Breast epithelium (tissue), 4 donors: ENCODE results near the gene ZNF835. TPM values are rescaled to one million over a fixed set of nuclear protein-coding genes. Genes with fewer than 3 reads are reported as not detected.
"Not testable (repeated sequence)": the region's sequence is repeated elsewhere in the genome, so short reads cannot be mapped to it uniquely, and the experiment has no call there.

Experiments used
- DNase-seq, 2 donors: peaks; one replicate each; pipeline ENCODE4 v3.0.0-alpha.2; 2019; ENCODE audit warnings: low spot score in 2 of 2
- H3K27ac ChIP-seq, 2 donors: fragments of 200-600 bp; sonication (generic) in 1 of 2; one replicate each; pipeline ENCODE4 v1.5.1; 2016 to 2019; ENCODE audit warnings: mild to moderate bottlenecking in 1 of 2
- H3K27me3 ChIP-seq, 2 donors: fragments of 200-600 bp; sonication (generic) in 1 of 2; one replicate each; pipeline versions ENCODE4 v1.5.1 to v1.6.0; 2017 to 2019; ENCODE audit warnings: control low read depth in 1 of 2, mild to moderate bottlenecking in 1 of 2
- H3K36me3 ChIP-seq: fragments of 200-600 bp; one replicate; pipeline ENCODE4 v1.5.1; 2019
- H3K4me1 ChIP-seq, 2 donors: fragments of 200-600 bp; sonication (generic); one replicate each; pipeline ENCODE4 v1.5.1; 2016 to 2019; ENCODE audit warnings: control low read depth in 1 of 2
- H3K4me3 ChIP-seq, 3 donors: fragments of 200-600 bp; sonication (generic); 1 replicate in 2 of 3; 2 replicates in 1 of 3; pipeline ENCODE4 v1.5.1; 2016 to 2019; ENCODE audit warnings: mild to moderate bottlenecking in 3 of 3, moderate library complexity in 2 of 3
- H3K9me3 ChIP-seq, 2 donors: fragments of 200-600 bp; sonication (generic) in 1 of 2; one replicate each; pipeline ENCODE4 v1.5.1; 2016 to 2019; ENCODE audit warnings: control low read depth in 1 of 2
- POLR2A ChIP-seq: fragments of 450-650 bp; IDR thresholded peaks from one replicate; pipeline ENCODE4 v1.6.1; 2016; ENCODE audit warnings: antibody characterized with exemption, mild to moderate bottlenecking, moderate library complexity
- POLR2AphosphoS5 ChIP-seq, 3 donors: sonication (generic); formaldehyde crosslinking; IDR thresholded peaks; one replicate each; pipeline ENCODE4 v1.6.1; 2017; ENCODE audit warnings: antibody characterized with exemption in 3 of 3
- intact Hi-C: fragments of 100-400 bp; cut with DNase I; formaldehyde crosslinking; loops from one replicate; pipeline ENCODE4 v1.15.1; 2023; ENCODE audit warnings: low total_unique reads
- total RNA-seq, 3 donors: library from RNA; depleted of rRNA; stranded (reverse); fragments of >200 nt; gene quantifications; one replicate each; pipeline ENCODE4 v1.1.0, GENCODE V29; 2016
- TF ChIP-seq, protein P1 (sequence below), 3 donors: fragments of 450-650 bp; IDR thresholded peaks; one replicate each; pipeline ENCODE4 v1.5.1; 2016 to 2017; ENCODE audit warnings: antibody characterized with exemption in 3 of 3, mild to moderate bottlenecking in 3 of 3, moderate library complexity in 3 of 3

ZNF835 gene
- total RNA-seq, 3 donors from 2014 or later: 3.6 to 8.0 (median 7.0) TPM

DNA sequence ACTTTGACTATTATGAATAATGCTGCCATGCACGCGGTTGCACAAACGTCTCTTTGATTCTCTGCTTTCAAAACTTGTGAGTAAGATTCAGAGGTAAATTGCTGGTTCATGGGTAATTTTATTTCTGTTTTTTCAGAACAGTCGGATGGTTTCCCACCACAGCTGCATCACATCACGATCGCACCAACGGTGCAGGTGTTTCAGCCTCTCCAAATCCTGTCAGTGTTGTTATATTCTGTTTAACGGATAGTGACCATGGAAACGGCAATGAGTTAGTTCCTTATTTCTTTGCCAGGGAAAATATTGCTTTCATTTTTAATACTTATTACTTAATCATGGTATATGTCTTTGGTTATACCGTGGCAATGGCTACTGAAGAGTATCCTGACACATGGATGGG, 19.1 kb upstream of the ZNF835 start:
- H3K27ac ChIP-seq: no peak overlapping the region
- H3K36me3 ChIP-seq: no peaks in the 10 kb centered on the region
- H3K27me3 ChIP-seq: no peaks in the 10 kb centered on the region
- H3K9me3 ChIP-seq: no peaks in the 10 kb centered on the region
- no peak overlapping the region for H3K4me3 ChIP-seq
- TF ChIP-seq, protein P1, sequence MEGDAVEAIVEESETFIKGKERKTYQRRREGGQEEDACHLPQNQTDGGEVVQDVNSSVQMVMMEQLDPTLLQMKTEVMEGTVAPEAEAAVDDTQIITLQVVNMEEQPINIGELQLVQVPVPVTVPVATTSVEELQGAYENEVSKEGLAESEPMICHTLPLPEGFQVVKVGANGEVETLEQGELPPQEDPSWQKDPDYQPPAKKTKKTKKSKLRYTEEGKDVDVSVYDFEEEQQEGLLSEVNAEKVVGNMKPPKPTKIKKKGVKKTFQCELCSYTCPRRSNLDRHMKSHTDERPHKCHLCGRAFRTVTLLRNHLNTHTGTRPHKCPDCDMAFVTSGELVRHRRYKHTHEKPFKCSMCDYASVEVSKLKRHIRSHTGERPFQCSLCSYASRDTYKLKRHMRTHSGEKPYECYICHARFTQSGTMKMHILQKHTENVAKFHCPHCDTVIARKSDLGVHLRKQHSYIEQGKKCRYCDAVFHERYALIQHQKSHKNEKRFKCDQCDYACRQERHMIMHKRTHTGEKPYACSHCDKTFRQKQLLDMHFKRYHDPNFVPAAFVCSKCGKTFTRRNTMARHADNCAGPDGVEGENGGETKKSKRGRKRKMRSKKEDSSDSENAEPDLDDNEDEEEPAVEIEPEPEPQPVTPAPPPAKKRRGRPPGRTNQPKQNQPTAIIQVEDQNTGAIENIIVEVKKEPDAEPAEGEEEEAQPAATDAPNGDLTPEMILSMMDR (IDR thresholded peaks at IDR 0.05): no peak
- no peak for TF ChIP-seq POLR2A
- TF ChIP-seq POLR2AphosphoS5 (IDR thresholded peaks at IDR 0.05): no peak
- no peak for DNase-seq
- no peaks in the 10 kb centered on the region for H3K4me1 ChIP-seq
- intact Hi-C loops: no loop called here

DNA sequence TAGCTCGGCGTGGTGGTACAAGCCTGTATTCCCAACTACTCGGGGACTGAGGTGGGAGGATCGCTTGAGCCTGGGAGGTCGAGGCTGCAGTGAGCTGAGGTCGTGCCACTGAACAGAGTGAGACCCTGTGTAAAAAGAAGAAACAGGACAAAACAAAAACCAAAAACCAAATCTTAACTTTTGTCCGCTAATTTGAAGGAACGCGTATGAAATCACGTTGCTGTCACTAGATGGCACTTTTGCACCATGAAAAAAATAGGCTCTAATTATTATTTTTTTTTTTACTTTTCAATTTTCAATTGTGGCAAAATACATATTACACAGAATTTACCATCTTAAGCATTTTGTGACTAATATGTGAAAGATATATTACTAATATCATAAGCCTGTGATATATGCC, 17.6 kb upstream of the ZNF835 start:
- no peak overlapping the region for H3K4me3 ChIP-seq
- no peaks in the 10 kb centered on the region for H3K4me1 ChIP-seq
- H3K9me3 ChIP-seq: no peaks in the 10 kb centered on the region
- DNase-seq: no peak
- no peaks in the 10 kb centered on the region for H3K36me3 ChIP-seq
- no peaks in the 10 kb centered on the region for H3K27me3 ChIP-seq
- no peak overlapping the region for H3K27ac ChIP-seq
- TF ChIP-seq POLR2AphosphoS5 (IDR thresholded peaks at IDR 0.05): no peak
- TF ChIP-seq, protein P1 (IDR thresholded peaks at IDR 0.05): no peak
- no peak for TF ChIP-seq POLR2A
- intact Hi-C loops: no loop called here

DNA sequence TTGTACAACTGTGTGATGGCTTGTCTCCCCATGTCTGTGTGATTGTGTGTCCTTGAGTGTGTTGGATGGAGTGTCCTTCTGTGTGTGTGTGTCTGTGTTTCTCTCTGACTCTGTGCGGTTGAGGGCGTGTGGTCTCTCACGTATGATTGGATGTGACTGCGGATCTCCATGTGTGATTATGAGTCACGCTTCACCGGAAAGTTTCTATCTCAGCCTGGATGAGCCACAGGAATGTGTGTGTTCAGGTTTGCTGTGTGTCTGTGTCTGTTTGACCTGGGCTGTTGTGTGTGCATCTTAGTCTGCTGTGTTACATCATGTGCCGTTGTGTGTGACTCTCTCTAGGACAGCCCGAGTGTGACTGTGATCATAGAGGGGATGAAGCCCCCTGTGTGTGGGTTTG, 15.5 kb upstream of the ZNF835 start:
- Histone ChIP-seq H3K27me3 (no peaks in the 10 kb centered on the region), H3K4me3 (no peak overlapping the region), H3K36me3 (no peaks in the 10 kb centered on the region), H3K27ac (no peak overlapping the region), H3K9me3 (no peaks in the 10 kb centered on the region), H3K4me1 (no peaks in the 10 kb centered on the region)
- intact Hi-C loops: no loop called here
- no peak for TF ChIP-seq POLR2A
- TF ChIP-seq, protein P1 (IDR thresholded peaks at IDR 0.05): no peak
- no peak for TF ChIP-seq POLR2AphosphoS5 (IDR thresholded peaks at IDR 0.05)
- no peak for DNase-seq

DNA sequence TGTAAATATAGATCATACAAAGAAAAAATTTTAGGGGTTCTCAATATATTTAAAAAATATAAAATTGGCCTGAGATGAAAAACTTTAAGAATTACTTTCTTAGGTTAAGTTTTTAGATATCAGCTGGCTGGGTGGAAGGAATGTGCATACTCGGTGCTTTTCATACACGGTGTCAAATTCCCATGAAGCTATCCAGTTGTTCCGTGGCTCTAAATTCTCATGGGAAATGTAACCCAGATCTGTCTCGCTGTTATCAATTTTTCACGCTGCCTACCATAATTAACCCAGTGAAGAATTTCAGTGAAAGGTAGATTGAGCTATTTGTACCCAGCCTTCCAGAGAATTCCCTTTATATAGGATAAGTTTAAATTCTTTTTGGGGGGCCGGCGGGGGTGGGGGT, 11.6 kb upstream of the ZNF835 start:
- no peak for TF ChIP-seq POLR2A
- TF ChIP-seq POLR2AphosphoS5 (IDR thresholded peaks at IDR 0.05): no peak
- TF ChIP-seq, protein P1 (IDR thresholded peaks at IDR 0.05): no peak
- H3K27me3 ChIP-seq: no peaks in the 10 kb centered on the region
- DNase-seq: no peak
- no peaks in the 10 kb centered on the region for H3K9me3 ChIP-seq
- H3K4me3 ChIP-seq: no peak overlapping the region
- H3K27ac ChIP-seq: no peak overlapping the region
- H3K4me1 ChIP-seq: no peaks in the 10 kb centered on the region
- H3K36me3 ChIP-seq: no peaks in the 10 kb centered on the region
- intact Hi-C loops: loop anchor here (5.0 kb wide), 1 partner anchor 1494 kb away; no protein-coding TSS in a partner anchor

DNA sequence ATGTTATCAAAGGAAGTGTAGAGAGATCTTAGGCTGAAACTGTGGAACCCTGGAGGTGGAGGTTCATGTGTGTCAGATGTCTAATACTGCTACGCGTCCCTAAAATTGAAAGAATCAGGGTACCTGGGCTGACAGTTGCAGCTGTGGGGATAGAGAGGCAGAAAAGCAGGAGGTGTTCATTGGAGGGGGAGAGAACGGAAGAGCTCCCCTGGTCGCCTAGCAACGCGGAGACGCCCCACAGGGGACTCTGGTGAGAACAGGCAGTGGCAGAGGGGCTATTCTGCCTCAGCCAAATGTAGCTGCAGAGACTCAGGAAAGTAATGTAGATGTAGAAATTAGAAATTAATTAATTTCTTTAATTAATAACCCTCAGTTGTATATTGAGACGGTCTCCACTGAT, 10.1 kb upstream of the ZNF835 start:
- Histone ChIP-seq H3K4me3 (no peak overlapping the region), H3K27me3 (no peaks in the 10 kb centered on the region), H3K36me3 (no peaks in the 10 kb centered on the region), H3K4me1 (no peaks in the 10 kb centered on the region), H3K27ac (no peak overlapping the region), H3K9me3 (no peaks in the 10 kb centered on the region)
- no peak for TF ChIP-seq POLR2AphosphoS5 (IDR thresholded peaks at IDR 0.05)
- intact Hi-C loops: loop anchor here (5.0 kb wide), 1 partner anchor 1496 kb away; no protein-coding TSS in a partner anchor
- no peak for DNase-seq

DNA sequence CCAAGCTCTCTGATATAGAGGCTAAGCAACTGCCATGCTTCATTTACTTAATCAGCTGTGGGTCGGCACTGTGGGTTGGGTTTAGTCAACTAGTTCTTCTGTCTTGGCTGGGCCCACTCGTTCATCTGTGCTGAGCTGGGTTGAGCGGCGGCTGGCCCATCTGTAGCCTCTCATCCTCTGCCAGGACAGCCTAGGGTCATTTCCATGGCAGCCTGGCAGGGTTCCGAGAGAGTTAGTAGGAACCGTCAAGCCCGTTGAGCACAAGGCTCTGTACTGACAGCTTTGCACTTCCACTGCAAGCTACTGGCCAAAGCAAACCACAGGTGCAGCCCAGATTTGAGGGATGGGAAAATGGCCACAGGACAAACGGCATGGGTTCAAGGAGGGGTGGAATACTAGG, 6.6 kb upstream of the ZNF835 start:
- no peaks in the 10 kb centered on the region for H3K27me3 ChIP-seq
- intact Hi-C loops: no loop called here
- no peak overlapping the region for H3K27ac ChIP-seq
- no peaks in the 10 kb centered on the region for H3K4me1 ChIP-seq
- no peak for DNase-seq
- no peaks in the 10 kb centered on the region for H3K9me3 ChIP-seq
- H3K36me3 ChIP-seq: no peaks in the 10 kb centered on the region
- TF ChIP-seq, protein P1 (IDR thresholded peaks at IDR 0.05): no peak
- no peak for TF ChIP-seq POLR2AphosphoS5 (IDR thresholded peaks at IDR 0.05)
- TF ChIP-seq POLR2A: no peak
- no peak overlapping the region for H3K4me3 ChIP-seq

DNA sequence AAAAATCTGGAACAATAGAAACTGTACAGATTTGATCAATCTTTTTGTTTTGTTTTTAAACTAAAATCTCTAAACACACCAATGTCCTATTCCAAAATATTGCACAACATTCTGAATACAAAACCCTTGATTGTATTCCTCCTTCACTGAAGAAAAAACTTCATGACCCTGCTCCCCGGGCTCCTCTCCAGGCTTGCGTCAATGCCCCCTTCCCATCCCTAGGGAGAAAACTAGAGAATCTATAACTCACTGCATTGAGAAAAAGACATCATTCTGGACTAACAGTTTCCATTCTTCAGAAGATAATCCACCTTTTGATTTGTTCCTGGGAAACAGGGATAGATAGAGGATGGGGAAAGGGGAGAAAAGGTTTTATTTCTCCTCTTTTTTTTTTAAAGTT, 1.1 kb upstream of the ZNF835 start:
- H3K4me1 ChIP-seq, H3K36me3 ChIP-seq, DNase-seq, H3K27ac ChIP-seq, H3K27me3 ChIP-seq, intact Hi-C loops, H3K9me3 ChIP-seq, H3K4me3 ChIP-seq: not testable (repeated sequence)
